Activated naive CD8-positive, alpha-beta T cell (primary cell): ENCODE data around the gene MSRB3.

Experiments
- H3K27ac Mint-ChIP-seq: one replicate; pipeline ENCODE4 v1.8.0; 2021; ENCODE audit warnings: mixed read lengths
- H3K27me3 Mint-ChIP-seq: one replicate; pipeline ENCODE4 v1.8.0; 2021; ENCODE audit warnings: mixed read lengths
- H3K36me3 Mint-ChIP-seq: one replicate; pipeline ENCODE4 v1.8.0; 2021; ENCODE audit warnings: mixed read lengths
- H3K4me1 Mint-ChIP-seq: one replicate; pipeline ENCODE4 v1.8.0; 2021; ENCODE audit warnings: low read depth, mixed read lengths
- H3K4me3 Mint-ChIP-seq: one replicate; pipeline ENCODE4 v1.8.0; 2021; ENCODE audit warnings: mild to moderate bottlenecking, mixed read lengths
- H3K9me3 Mint-ChIP-seq: one replicate; pipeline ENCODE4 v1.8.0; 2021; ENCODE audit warnings: low read depth, mixed read lengths

Gene MSRB3

GRCh38 chr12:65368055-65368454, 89.6 kb downstream of the MSRB3 start:
- no peaks in the 10 kb centered on the region for H3K27me3 Mint-ChIP-seq
- H3K36me3 Mint-ChIP-seq: no peaks in the 10 kb centered on the region
- no peak overlapping the region for H3K27ac Mint-ChIP-seq
- no peak overlapping the region for H3K4me3 Mint-ChIP-seq
- no peaks in the 10 kb centered on the region for H3K4me1 Mint-ChIP-seq
- H3K9me3 Mint-ChIP-seq: no peaks in the 10 kb centered on the region

GRCh38 chr12:65372574-65372973, 94.1 kb downstream of the MSRB3 start:
- Mint-ChIP-seq H3K4me3 (no peak overlapping the region), H3K9me3 (no peaks in the 10 kb centered on the region), H3K4me1 (no peaks in the 10 kb centered on the region), H3K27me3 (no peaks in the 10 kb centered on the region), H3K36me3 (no peaks in the 10 kb centered on the region), H3K27ac (no peak overlapping the region)

- Mint-ChIP-seq H3K4me1 (no peaks in the 10 kb centered on the region), H3K27ac (no peak overlapping the region), H3K27me3 (no peaks in the 10 kb centered on the region), H3K4me3 (no peak overlapping the region), H3K9me3 (no peaks in the 10 kb centered on the region), H3K36me3 (no peaks in the 10 kb centered on the region)
Observed at GRCh38 chr12:65384240-65384639, 105.8 kb downstream of the MSRB3 start.

- no peaks in the 10 kb centered on the region for H3K9me3 Mint-ChIP-seq
- H3K27ac Mint-ChIP-seq: no peak overlapping the region
- H3K4me1 Mint-ChIP-seq: no peaks in the 10 kb centered on the region
- H3K27me3 Mint-ChIP-seq: peaks cover 3% of the 10 kb centered on the region
- H3K36me3 Mint-ChIP-seq: no peaks in the 10 kb centered on the region
- H3K4me3 Mint-ChIP-seq: no peak overlapping the region
Observed at GRCh38 chr12:65387396-65387795, 108.9 kb downstream of the MSRB3 start.

- Mint-ChIP-seq H3K27me3 (peaks cover 3% of the 10 kb centered on the region), H3K4me3 (no peak overlapping the region), H3K9me3 (peaks cover 2% of the 10 kb centered on the region), H3K27ac (no peak overlapping the region), H3K4me1 (no peaks in the 10 kb centered on the region), H3K36me3 (no peaks in the 10 kb centered on the region)
Observed at GRCh38 chr12:65389436-65389835, 111.0 kb downstream of the MSRB3 start.

GRCh38 chr12:65391711-65392110, 113.2 kb downstream of the MSRB3 start:
- Mint-ChIP-seq H3K4me1 (no peaks in the 10 kb centered on the region), H3K36me3 (no peaks in the 10 kb centered on the region), H3K27me3 (peaks cover 3% of the 10 kb centered on the region), H3K4me3 (no peak overlapping the region), H3K27ac (no peak overlapping the region), H3K9me3 (peaks cover 17% of the 10 kb centered on the region)

GRCh38 chr12:65392491-65392890, 114.0 kb downstream of the MSRB3 start:
- no peak overlapping the region for H3K27ac Mint-ChIP-seq
- peaks cover 3% of the 10 kb centered on the region for H3K27me3 Mint-ChIP-seq
- H3K4me3 Mint-ChIP-seq: no peak overlapping the region
- no peaks in the 10 kb centered on the region for H3K36me3 Mint-ChIP-seq
- H3K4me1 Mint-ChIP-seq: no peaks in the 10 kb centered on the region
- H3K9me3 Mint-ChIP-seq: peaks cover 23% of the 10 kb centered on the region

GRCh38 chr12:65403188-65403587, 124.7 kb downstream of the MSRB3 start:
- Mint-ChIP-seq H3K27ac (no peak overlapping the region), H3K4me3 (no peak overlapping the region)

GRCh38 chr12:65407388-65408149, 129.1 kb downstream of the MSRB3 start:
- Mint-ChIP-seq H3K4me3 (no peak overlapping the region), H3K9me3 (no peaks in the 10 kb centered on the region), H3K27ac (no peak overlapping the region), H3K27me3 (peaks cover 3% of the 10 kb centered on the region), H3K4me1 (no peaks in the 10 kb centered on the region), H3K36me3 (no peaks in the 10 kb centered on the region)

More at GRCh38 chr12:65403188-65403587, 124.7 kb downstream of the MSRB3 start:
- no peaks in the 10 kb centered on the region for H3K36me3 Mint-ChIP-seq
- H3K4me1 Mint-ChIP-seq: no peaks in the 10 kb centered on the region
- no peaks in the 10 kb centered on the region for H3K9me3 Mint-ChIP-seq
- no peaks in the 10 kb centered on the region for H3K27me3 Mint-ChIP-seq

- Mint-ChIP-seq H3K36me3 (no peaks in the 10 kb centered on the region), H3K4me1 (no peaks in the 10 kb centered on the region), H3K4me3 (no peak overlapping the region), H3K27ac (no peak overlapping the region), H3K9me3 (no peaks in the 10 kb centered on the region), H3K27me3 (peaks cover 3% of the 10 kb centered on the region)
Observed at GRCh38 chr12:65408441-65408840, 130.0 kb downstream of the MSRB3 start.

- H3K36me3 Mint-ChIP-seq: no peaks in the 10 kb centered on the region
- H3K4me3 Mint-ChIP-seq: no peak overlapping the region
- H3K27me3 Mint-ChIP-seq: peaks cover 3% of the 10 kb centered on the region
- no peaks in the 10 kb centered on the region for H3K9me3 Mint-ChIP-seq
- H3K27ac Mint-ChIP-seq: no peak overlapping the region
- H3K4me1 Mint-ChIP-seq: no peaks in the 10 kb centered on the region
Observed at GRCh38 chr12:65409726-65410125, 131.2 kb downstream of the MSRB3 start.

- no peaks in the 10 kb centered on the region for H3K9me3 Mint-ChIP-seq
- no peak overlapping the region for H3K4me3 Mint-ChIP-seq
- H3K27me3 Mint-ChIP-seq: peaks cover 3% of the 10 kb centered on the region
- H3K4me1 Mint-ChIP-seq: no peaks in the 10 kb centered on the region
- no peak overlapping the region for H3K27ac Mint-ChIP-seq
- H3K36me3 Mint-ChIP-seq: no peaks in the 10 kb centered on the region
Observed at GRCh38 chr12:65411171-65411570, 132.7 kb downstream of the MSRB3 start.

GRCh38 chr12:65414526-65414925, 136.0 kb downstream of the MSRB3 start:
- H3K36me3 Mint-ChIP-seq: no peaks in the 10 kb centered on the region
- no peaks in the 10 kb centered on the region for H3K4me1 Mint-ChIP-seq
- H3K9me3 Mint-ChIP-seq: no peaks in the 10 kb centered on the region
- peaks cover 3% of the 10 kb centered on the region for H3K27me3 Mint-ChIP-seq
- H3K27ac Mint-ChIP-seq: no peak overlapping the region
- no peak overlapping the region for H3K4me3 Mint-ChIP-seq

GRCh38 chr12:65415826-65416225, 137.3 kb downstream of the MSRB3 start:
- Mint-ChIP-seq H3K36me3 (no peaks in the 10 kb centered on the region), H3K9me3 (peaks cover 3% of the 10 kb centered on the region), H3K4me3 (no peak overlapping the region), H3K27ac (no peak overlapping the region), H3K27me3 (peaks cover 3% of the 10 kb centered on the region), H3K4me1 (no peaks in the 10 kb centered on the region)

GRCh38 chr12:65419284-65420072, 141.0 kb downstream of the MSRB3 start:
- H3K4me1 Mint-ChIP-seq: no peaks in the 10 kb centered on the region
- no peaks in the 10 kb centered on the region for H3K36me3 Mint-ChIP-seq
- no peak overlapping the region for H3K4me3 Mint-ChIP-seq
- H3K27ac Mint-ChIP-seq: no peak overlapping the region
- peaks cover 21% of the 10 kb centered on the region for H3K9me3 Mint-ChIP-seq
- H3K27me3 Mint-ChIP-seq: no peaks in the 10 kb centered on the region
